A549 treated with AZD2906 at 1 μM for 4 hours (cell line): ENCODE results near the gene CHD6. TPM values are rescaled to one million over a fixed set of nuclear protein-coding genes. Genes with fewer than 3 reads are reported as not detected.

Source experiments
- total RNA-seq: library from RNA; stranded (reverse); fragments of 200-300 nt; extraction: Qiagen RNA extraction; gene quantifications from 5 replicates; pipeline ENCODE4 v1.2.3, GENCODE V29; 2022

Gene CHD6
- total RNA-seq: 6.1 to 10.5 TPM (median 9.3 TPM) in 5 replicates

DNA sequence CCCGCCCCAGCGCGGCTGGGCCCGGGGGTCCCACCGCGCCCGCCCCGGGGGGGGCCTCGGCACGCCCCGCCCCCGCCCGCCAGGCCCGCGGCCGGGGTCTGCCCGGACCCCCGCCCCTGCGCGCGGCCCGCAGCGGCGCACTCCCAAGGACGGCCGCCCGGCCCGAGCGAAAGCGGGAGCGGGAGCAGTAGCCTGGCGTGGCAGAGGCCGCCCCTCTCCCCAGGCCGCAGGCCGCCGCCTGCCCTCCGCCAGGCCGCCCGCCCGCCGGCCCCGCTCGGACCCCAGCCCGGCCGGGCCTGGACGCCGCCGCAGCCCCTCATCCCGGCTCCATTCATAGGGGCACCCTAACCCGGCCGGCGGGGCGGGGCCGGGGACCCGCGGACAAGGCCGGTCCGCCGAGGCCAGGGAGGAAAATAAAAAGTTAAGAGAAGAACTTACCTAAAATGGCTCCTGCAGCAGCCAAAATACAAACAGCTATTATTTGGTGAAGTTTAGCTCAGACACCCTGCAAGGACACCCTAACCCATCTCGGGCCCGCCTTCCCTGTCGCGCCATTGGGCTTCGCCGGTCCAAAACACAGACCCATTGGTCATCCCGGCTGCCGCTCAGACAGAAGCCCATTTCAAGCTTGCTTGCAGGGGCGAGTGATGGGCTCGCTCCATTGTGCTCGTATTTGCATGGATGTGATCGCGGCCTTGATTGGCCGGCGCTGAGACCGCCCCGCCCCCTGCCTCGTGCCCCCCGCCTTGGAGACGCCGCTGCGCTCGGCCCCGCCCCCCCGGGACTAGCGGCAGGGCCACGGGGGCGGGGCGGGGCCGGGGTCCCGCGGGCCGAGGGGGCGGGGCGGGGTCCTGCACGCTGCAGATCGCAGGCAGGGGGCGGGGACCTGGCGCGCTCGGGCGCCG is at the start of gene CHD6:
Gene CHD6, minus strand, starts transcription at position 476 of the 905 bp plus-strand sequence. CDS start 67,040 bp downstream, outside the sequence.

DNA sequence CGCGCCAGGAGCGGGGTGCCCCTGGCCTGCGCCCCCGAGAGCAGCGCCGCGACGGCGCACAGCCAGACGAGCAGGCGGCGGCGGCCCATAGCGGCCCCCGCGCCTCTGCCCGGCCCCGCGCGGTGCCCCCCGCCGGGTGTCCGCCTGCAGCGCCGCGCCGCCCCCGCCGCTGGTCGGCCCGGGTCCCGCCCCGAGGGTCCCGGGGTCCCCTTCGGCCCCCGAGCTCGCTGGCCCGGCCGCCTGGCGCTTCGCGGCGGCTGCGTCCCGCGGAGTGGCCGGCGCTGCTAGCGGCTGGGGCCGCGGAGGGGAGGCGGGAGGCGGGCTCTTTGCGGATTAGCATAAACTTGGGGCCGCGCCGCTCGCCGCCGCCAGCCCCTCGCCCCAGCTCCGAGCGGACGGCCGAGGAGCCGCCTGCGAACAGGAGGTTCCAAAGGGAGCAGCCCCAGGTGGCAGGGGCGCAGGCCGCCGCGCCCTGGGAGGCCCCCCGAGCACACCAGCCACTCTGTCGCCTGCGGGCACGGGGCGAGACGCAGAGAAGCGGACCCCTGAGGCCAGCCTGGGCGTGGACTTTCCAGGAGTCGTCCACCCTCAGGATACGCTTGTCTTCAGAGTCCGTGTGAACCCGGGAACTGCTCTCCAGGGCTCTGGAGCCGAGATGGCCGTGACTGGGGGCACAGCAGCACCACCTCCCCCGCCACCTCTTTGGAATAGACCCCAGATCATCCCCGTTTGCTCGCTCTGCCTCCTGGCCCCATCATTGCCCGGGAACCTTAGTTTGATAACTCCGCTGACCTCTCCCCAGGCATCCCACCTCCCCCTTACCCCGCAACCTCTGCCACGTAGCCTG is 251.4 kb downstream of the CHD6 start, which contains the start of gene EMILIN3:
Gene EMILIN3, minus strand, starts transcription at position 273 of the 847 bp plus-strand sequence. Its CDS starts 184 bp downstream, at position 89.

